Stimulated activated CD4-positive, alpha-beta T cell treated with anti-CD3 and anti-CD28 coated beads, Interleukin-2, amount 100 ng/mL, for 4 hours (primary cell): Measurements from ENCODE around the gene DGAT2.

Source experiments
- DNase-seq: peaks from one replicate; pipeline ENCODE4 v3.0.0-alpha.2; 2020; ENCODE audit warnings: low read depth

The DGAT2 gene

DNA sequence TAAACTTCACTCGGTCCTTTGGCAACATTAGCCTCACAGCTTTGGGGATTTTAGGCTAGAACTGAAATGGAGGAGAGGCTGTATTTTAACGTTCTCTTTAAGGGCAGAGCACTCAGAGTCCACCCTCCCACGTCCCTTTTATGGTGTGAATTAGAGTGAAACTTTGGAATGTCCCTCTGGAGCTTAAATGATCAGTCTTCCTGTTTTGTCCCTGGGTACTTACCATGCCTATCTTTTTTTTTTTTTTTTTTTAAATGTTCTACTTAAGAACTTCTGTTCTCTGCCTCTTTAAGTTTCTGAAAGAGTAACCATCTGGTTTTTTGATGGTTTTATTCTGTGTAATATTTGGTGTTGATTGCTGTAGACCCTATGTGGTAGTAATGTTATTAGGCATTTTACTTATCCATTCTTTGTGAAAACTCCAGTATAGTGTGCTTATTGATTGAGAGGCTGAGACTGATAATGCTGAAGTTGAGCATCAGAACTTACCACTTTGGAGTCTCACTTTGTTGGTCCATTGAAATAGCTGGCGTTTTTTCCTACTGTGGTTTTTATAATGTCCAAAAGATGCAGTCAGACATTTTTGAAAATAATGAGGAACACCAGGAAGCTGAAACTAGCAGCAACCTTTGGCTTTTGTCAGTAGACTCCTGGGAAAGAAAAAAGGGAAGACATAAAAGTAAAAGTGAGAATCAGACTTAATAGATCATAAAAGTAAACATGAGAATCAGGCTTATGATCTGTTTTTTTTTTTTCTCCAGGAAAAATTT, 58.1 kb downstream of the DGAT2 start:
- DNase-seq = no peak

DNA sequence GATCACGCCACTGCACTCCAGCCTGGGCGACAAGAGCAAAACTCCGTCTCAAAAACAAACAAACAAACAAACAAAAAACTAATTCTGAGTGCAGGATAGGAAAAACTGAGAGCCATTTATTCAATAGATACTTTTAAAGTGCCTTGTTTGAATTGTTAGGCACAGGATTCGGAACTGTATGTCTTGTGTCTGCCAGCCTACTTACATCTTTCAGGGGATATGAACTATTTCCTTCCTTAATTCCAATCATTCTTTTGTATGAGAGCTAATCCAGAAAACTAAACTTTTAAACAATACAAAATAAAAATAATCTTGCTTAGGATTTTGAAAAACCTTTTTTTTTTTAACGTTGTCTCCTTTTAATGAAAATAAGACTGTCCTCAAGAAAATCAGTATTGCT, 59.0 kb downstream of the DGAT2 start:
- DNase-seq = no peak

DNA sequence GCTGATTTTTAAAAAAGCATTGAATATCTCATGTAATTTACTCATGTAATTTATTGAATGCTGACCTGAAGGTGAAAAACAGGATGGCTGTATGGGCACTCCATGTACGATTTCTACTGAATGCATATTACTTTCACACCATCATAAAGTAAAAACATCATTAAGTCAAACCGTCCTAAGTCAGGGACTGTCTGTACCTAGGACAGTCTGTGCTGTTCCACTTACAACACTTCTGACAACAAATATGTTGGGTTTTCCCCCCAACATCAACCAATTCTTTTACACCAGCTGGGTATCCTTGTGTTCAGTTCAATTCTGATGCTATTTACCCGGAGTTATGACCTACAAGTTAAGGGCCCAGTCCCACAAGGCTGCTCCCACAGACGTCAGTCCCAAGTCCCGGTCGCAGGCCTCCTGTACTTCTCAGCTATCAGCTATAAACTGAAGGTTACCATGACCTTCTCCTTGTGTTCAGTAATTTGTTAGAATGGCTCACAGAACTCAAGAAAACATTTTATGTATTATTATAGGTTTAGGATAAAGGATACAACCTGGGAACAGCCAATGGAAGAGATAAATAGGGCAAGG, 63.4 kb downstream of the DGAT2 start:
- DNase-seq = no peak

DNA sequence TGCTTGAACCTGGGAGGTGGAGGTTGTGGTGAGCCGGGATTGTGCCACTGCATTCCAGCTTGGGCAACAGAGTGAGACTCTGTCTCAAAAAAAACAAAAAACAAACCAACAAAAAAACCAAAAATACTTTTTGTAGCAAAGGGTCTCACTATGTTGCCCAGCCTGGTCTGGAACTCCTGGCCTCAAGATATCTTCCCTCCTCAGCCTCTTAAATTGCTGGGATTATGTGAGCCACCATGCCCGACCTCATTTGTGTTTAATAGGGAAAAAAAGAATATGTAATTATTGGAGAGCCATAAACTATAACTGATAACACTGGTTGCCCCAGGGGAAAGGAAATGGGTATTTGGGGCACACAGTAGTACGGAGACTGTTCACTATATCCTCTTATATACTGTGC, 66.2 kb downstream of the DGAT2 start:
- DNase-seq = no peak

DNA sequence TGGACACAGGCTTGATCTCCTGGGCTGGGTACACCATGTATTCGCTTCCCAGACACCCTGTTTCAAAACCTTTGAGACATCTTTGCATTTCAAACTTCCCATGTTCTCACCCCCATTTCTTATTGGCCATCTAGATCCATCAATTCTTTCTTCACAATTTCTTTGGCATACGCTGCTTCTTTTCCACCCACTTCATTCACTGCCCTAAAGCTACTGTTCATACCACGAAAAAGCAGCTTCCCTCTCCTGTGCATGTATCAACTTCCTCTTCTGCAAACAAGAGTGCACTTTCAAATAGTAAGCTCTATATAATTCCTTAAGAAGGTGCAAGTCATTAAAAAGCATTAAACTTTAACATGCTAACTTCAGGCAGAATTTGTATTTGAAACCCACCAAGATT, 67.8 kb downstream of the DGAT2 start:
- no peak for DNase-seq

DNA sequence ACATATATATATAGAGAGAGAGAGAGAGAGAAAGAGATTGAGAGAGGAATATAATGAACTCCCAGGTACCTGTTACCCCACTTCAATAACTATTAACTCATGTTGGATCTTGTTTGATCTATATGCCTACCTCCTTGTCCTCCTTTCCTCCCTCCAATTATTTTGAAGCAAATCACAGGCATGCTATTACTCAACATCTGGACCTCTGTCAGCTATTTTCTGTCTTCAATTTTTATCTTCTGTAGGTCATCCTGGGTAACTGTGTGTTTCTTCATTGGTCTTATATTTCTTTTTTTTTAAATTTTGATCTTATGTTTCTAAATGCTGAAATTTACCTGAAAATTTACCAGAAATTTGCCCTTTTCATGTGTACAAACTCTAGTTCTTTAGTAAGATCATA, 71.3 kb downstream of the DGAT2 start:
- no peak for DNase-seq

DNA sequence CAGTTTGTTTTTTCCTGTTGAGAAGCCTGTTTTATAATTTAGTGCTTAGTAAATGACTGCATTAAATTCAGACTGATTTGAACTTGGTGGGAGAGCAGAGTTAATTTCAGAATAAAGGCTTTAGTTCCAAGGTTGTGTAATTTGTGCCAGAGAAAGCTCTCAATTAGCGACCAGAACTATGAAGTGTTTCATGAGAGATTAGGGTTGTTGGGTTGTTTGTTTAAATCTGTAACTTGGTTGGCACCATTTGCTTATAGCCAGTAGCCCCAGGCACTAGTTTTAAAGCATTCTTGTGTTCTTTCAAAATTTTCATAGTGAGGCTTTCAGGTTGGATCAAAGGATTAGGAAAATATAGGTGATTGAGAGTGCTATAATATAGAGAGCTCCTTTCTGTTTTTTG, 71.9 kb downstream of the DGAT2 start:
- no peak for DNase-seq

DNA sequence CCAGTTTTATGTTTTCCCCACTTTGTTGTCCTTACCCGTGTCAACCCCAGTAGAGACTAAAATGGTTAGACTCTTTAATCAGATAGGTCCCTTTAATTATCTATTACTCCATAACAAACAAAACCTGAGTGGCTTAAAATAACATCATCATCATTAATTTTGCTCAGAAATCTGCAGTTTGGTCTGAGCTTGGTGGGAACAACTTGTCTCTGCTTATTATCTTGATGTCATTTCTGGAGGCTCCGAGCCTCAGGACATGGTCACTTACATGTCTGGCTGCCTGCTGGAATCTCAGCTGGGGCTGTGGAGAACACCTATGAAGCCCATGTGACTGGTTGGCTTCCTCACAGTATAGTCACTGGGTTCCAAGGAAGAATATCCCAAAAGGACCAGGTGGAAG, 73.2 kb downstream of the DGAT2 start:
- DNase-seq = no peak

DNA sequence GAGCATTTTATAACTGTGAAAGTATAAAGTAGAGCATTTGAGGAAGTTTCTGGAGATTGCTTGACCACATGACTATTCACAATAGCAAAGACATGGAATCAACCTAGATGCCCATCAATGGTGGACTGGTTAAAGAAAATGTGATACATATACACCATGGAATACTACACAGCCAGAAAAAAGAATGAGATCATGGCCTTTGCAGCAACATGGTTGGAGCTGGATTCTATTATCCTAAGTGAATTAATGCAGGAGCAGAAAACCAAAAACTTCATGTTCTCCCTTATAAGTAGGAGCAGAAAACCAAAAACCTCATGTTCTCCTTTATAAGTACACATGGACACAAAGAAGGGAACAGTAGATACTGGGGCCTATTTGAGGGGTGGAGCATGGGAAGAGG, 76.7 kb downstream of the DGAT2 start:
- no peak for DNase-seq

DNA sequence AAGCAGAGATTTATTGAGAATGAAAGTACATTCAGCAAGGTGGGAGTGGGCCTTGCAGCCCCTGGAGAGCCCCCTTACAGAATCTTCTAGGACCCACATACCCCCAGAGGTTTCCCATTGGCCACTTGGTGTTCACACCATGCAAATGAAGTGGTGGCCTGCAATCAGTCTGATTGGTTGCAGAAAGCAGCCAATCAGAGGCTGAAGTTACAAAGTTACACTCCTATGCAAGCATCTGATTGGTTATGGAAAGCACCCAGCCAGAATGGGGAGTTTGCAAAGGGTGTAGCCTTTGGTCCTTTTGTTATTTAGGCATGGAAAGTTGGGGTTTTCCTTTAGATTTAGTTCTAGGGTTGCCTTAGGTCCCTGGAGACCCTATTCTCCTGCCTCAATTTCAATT, 81.3 kb downstream of the DGAT2 start:
- DNase-seq = no peak

DNA sequence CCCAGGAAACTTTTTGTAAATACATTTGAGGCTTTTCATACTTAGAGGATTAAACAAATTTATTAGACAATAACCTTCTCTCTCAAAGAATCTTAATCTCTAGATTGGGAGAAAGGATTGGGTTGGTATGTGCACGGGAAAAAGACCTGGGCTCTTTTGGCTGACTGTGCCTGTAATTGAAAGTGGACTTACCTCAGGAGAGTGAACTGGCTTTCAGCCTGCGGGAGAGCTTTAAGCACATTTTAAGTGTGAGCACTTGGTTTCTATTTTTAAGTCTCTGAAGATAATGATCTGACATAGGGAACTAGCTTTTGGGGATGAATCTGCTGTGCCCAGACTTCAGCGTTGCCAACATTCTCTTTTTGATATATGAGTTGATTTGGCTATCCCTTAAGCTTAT, 82.2 kb downstream of the DGAT2 start:
- no peak for DNase-seq
